Fibroblast of skin of right quadriceps (primary cell): ENCODE measurements around the gene DLGAP1.
A peak's percentile ranks its signal among the peaks of the same experiment; 100 is the strongest.

Source experiments
- DNase-seq: peaks from one replicate; pipeline ENCODE4 v3.0.0-alpha.2; 2013

DLGAP1 gene

GRCh38 chr18:3648200-3648599 is 806.9 kb downstream of the DLGAP1 start:
- no peak for DNase-seq

DNA sequence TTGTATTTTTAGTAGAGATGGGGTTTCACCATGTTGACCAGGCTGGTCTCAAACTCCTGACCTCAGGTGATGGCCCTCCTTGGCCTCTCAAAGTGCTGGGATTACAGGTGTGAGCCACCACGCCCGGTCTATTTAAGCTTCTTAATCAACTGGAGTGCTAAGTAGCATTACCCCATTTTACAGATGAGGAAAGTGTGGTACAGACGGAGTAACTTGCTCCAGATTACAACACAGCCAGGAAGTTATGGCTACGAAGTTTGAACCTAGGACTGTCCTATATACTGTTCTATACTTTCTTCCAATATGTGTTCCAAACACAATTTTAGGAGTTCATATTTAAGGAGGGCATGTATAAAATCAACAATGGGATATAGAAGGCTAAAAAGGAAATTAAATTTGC is 807.5 kb downstream of the DLGAP1 start:
- no peak for DNase-seq

- DNase-seq: no peak
Measured at GRCh38 chr18:3645384-3646156, 809.5 kb downstream of the DLGAP1 start.

GRCh38 chr18:3634250-3634939 is 820.7 kb downstream of the DLGAP1 start:
- DNase-seq: no peak

DNA sequence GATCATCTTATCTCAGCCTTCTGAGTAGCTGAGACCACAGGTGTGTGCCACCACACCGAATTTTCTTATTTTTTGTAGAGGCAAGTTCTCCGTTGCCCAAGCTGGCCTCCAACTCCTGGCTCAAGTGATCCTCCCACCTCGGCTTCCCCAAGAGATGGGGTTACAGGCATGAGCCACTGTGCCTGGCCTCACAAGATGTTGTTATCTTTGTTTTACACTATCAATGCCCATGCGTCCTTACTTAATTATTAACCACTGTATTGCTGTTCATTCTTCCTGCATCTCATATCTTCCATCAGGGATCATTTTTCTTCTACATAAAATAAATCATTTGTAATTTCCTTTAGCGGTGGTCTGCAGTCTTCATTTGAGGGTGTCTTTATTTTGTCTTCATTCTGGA is 823.2 kb downstream of the DLGAP1 start:
- no peak for DNase-seq

GRCh38 chr18:3626929-3627458 is 828.1 kb downstream of the DLGAP1 start:
- DNase-seq: no peak

DNA sequence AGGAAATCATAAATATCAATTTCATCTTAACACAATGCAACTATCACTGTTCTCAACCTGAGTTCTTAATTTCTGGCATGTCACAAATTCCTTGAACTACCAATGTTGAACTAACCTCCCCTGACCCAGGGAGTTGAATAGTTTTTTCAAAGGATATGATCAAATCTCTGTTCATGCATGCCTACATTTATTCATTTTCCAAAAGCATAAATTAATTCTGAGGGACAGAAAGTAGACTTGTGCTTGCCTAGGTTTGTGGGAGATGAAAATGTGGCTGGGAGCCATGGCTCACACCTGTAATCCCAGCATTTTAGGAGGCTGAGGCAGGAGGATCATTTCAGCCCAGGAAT is 829.4 kb downstream of the DLGAP1 start:
- no peak for DNase-seq

DNA sequence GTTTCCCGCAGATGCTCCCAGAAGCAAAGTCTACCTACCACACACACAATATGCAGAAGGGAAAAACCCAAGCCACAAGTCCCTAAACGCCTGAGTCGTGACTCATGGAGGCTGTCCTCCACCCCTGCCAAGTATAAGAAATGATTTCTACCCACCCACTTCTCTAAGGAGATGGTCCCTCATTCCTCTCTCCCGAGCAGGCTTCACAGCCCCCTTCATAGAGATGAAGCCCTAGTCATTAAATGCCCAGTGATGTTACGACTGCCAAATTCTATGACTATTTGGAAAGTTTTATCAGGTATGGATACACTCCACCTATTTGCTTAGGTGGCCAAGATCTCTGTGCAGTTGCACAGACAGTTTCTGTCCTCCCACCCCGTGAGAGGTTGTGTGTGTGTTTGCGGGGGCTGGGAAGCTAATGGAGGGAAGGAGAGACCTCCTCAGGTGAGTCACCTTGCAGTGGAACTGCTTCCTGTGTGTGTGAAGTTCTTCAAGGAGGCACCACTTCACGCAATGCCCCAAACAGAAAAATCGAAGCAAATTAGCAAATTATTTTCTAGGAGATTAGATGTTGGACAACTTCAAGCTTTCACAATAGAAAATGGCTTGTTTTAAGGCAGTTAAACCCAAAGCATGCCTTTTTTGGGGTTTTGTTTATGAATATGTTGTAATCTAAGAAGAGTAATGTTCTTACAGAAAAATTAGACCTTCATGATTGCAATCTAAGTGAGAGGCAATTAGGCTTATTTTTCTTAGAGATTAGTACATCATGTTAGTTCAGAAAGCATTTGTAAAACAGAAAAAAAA is 830.0 kb downstream of the DLGAP1 start:
- peak; percentile 98 for DNase-seq

DNA sequence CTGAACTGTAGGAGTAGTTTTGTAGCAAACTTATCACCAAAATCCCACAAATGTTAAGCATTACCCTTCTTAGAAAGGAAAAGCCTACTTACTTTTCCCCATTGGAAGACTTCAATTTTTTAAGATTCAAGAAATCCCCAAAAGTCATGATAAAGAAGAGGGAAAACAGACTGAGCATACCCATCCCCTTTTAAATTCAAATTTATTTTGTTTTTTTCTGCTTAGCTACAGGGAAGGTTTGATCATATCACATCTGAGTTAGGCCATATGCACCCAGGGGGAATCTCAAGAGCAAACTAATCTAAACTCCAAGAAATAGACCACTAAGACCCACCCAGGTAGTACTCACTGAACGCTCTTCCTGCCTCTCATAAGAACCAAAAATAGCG is 830.6 kb downstream of the DLGAP1 start:
- no peak for DNase-seq

- peak; percentile 98 for DNase-seq
Measured at GRCh38 chr18:3623769-3624545, 831.1 kb downstream of the DLGAP1 start.

DNA sequence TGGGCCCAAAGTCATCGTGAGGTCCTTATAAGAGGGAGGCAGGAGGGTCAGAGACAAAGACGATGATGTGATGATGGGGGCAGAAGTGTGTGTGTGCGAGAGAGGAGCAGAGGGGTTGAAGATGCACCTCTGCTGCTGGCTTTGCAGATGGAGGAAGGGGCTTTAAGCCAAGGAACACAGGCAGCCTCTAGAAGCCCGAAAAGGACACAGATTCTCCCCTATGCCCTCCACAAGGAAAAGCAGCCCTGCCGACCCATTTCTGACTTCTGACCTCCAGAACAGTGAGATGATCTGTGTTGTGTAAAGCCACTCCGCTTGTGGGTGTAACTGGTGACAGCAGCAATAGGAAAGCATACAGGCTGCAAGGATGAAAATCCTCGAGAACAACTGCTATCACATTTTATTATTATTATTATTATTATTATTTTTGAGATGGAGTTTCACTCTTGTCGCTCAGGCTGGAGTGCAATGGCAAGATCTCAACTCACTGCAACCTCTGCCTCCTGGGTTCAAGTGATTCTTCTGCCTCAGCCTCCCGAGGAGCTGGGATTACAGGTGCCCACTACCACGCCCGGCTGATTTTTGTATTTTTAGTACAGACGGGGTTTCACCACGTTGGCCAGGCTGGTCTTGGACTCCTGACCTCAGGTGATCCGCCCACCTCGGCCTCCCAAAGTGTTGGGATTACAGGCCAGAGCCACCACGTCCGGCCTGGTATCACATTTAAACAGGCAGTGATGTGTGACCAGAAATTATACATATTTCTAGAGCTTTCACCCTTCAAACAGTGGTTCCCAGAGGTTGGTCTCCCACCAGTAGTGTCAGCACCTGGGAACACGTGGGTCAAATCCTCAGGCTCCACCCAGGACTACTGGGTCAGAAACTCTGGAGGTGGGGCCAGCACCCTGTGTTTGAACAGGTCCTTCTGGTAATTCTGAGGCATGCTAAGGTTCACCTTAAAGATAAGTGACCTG is 834.7 kb downstream of the DLGAP1 start:
- DNase-seq: no peak

DNA sequence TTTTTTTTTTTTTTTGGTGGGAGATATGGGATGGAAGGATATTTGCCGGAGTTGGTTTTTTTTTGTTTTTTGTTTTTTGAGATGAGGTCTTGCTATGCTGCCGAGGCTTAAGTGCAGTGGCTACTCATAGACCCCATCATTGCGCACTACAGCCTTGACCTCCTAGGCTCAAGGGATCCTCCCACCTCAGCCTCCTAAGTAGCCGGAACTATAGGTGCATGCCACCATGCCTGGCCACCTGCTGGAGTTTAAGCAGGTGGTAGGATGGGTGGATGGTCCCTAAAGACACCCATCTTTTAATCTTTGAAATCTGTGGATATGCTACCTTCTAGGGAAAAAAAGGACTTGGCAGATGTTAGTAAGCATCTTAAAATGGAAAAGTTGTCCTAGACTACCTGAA is 835.4 kb downstream of the DLGAP1 start:
- DNase-seq: no peak

DNA sequence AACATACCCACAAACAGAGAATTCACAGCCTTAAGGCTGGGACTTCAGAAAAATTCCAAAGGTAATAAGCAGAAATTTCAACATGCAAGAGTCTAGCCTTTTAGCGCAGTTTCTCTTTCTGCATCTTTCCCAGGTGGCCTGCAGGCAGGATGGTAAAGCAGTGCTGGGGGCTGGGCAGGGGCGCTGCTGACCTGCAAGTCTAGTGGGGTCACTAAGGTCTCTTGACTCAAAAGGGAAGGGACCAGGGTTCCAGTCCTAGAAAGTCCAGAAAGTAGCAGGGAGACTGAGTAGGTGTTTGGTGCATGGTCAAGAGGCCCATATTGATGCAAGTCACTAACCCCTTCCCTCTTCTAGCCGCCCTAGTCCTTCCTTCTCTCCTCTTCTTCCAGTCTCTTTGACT is 835.9 kb downstream of the DLGAP1 start:
- no peak for DNase-seq

- no peak for DNase-seq
Measured at GRCh38 chr18:3616744-3617143, 838.4 kb downstream of the DLGAP1 start.

DNA sequence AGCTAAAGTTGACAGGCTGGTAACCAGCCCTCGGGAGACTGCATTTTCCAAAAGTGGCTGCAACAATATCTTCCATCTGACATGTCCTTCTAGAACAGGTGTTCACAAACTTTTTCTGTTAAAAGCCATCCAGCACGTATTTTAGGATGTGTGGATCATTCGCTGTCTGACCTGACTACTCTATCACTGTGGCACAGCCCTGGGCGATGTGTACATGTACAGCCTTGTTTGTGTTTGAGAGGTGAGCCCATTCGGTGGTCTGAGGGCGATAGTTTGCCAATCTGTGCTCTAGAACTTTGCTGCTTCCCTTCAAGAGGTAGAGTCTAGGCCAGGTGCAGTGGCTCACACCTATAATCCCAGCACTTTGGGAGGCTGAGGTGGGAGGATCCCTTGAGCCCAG is 839.0 kb downstream of the DLGAP1 start:
- no peak for DNase-seq

GRCh38 chr18:3615374-3615985 is 839.6 kb downstream of the DLGAP1 start:
- DNase-seq: no peak

DNA sequence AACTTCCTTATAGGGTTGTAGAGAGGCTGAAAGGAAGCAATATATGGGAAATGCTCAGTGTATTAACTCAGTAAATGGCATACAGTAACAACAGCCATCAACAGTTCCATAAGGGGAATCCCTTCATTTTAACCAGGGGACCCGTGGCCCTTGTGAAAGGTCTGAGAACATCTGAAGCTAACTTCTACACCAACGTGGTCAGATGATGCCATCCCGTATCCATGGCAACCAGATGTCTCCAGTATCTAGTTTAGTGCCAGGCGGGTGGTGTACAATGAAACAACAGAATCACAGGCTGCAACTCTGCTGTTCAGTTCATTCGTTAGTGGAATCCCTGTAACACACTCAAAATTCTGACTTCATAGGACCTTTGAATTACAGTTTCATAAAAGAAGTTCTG is 842.8 kb downstream of the DLGAP1 start:
- peak; percentile 41 for DNase-seq

- DNase-seq: peak; percentile 69
Measured at GRCh38 chr18:3611313-3612090, 843.6 kb downstream of the DLGAP1 start.

DNA sequence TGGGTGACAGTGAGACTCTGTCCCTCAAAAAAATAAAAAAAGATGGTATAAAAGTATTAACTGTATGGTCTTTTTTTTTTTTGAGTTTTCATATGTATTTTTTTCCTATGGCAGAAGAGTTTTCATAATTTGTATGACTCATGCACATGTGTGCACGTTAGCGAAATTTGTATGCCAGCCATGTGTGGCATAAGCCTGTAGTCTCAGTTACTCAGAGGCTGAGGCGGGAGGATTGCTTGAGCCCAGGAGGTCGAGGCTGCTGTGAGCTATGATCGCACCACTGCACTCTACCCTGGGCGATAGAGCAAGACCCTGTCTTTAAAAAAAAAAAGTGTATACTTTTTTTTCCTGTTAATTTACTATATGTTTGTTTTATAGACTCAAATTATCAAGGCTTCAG is 844.3 kb downstream of the DLGAP1 start:
- DNase-seq: no peak

GRCh38 chr18:3610188-3610708 is 844.9 kb downstream of the DLGAP1 start:
- no peak for DNase-seq
